B cell (primary cell): Measurements from ENCODE around the gene BARHL2. TPM values are rescaled to one million over a fixed set of nuclear protein-coding genes. Genes with fewer than 3 reads are reported as not detected.
A peak's percentile ranks its signal among the peaks of the same experiment; 100 is the strongest.

Experiments
- ATAC-seq: fragments of 200-7000 bp; cut with Tn5 transposase; one replicate; pipeline ENCODE4 v1.10.0; 2021; ENCODE audit warnings: low read depth, mild to moderate bottlenecking, moderate number of reproducible peaks, moderate library complexity
- CTCF ChIA-PET: fragments of 350-600 bp; sonication (Branson Sonifier 250); formaldehyde crosslinking; loops from one replicate; lab custom pipeline; 2021; ENCODE audit warnings: antibody characterized with exemption, inconsistent platforms; lab: Charles Lee
- POLR2A ChIA-PET: fragments of 350-600 bp; sonication (Branson Sonifier 250); formaldehyde crosslinking; loops from one replicate; lab custom pipeline; 2021; ENCODE audit warnings: antibody characterized with exemption; lab: Charles Lee
- DNase-seq: peaks from one replicate; pipeline ENCODE4 v3.0.0; 2013
- H2AFZ ChIP-seq: 2 replicates; pipeline ENCODE4 v1.6.1; 2012; ENCODE audit warnings: mild to moderate bottlenecking, low read depth, low read length; ENCODE audit not compliant: insufficient read depth, poor library complexity, severe bottlenecking
- H3K27ac ChIP-seq, 2 donors: 1 replicate in 1 of 2; 2 replicates in 1 of 2; pipeline ENCODE4 v1.5.1; 2012 to 2013; ENCODE audit warnings: low read length in 2 of 2, mild to moderate bottlenecking in 2 of 2, moderate library complexity in 1 of 2
- H3K27me3 ChIP-seq, 4 experiments: fragments of 200-600 bp in 1 of 4; sonication (generic) in 1 of 4; replicated peaks in 1 of 4; 1 replicate in 2 of 4; 2 replicates in 2 of 4; pipeline versions ENCODE4 v1.6.1 to v1.7.0; 2013 to 2016; ENCODE audit warnings: low read length in 3 of 4, mild to moderate bottlenecking in 2 of 4, mixed read lengths in 1 of 4, moderate library complexity in 1 of 4; ENCODE audit not compliant: insufficient read depth in 4 of 4, control insufficient read depth in 3 of 4; ENCODE audit errors: control extremely low read depth in 1 of 4
- H3K36me3 ChIP-seq, 2 experiments: replicated peaks in 1 of 2; 1 replicate in 1 of 2; 2 replicates in 1 of 2; pipeline versions ENCODE4 v1.6.1 to v1.7.1; 2013; ENCODE audit warnings: low read length in 1 of 2; ENCODE audit not compliant: insufficient read depth in 2 of 2, control insufficient read depth in 1 of 2; ENCODE audit errors: control extremely low read depth in 1 of 2, extremely low read depth in 1 of 2
- H3K4me1 ChIP-seq, 2 donors: fragments of 200-600 bp in 1 of 2; sonication (generic) in 1 of 2; 1 replicate in 1 of 2; 2 replicates in 1 of 2; pipeline versions ENCODE4 v1.5.1 to v1.6.1; 2013 to 2017; ENCODE audit warnings: low read length in 2 of 2; ENCODE audit not compliant: control insufficient read depth in 2 of 2, insufficient read depth in 2 of 2
- H3K4me2 ChIP-seq: replicated peaks from 2 replicates; pipeline ENCODE3; 2012; ENCODE audit warnings: mild to moderate bottlenecking, low read depth, low read length; ENCODE audit not compliant: poor library complexity, severe bottlenecking
- H3K4me3 ChIP-seq, 5 experiments: fragments of 200-600 bp in 1 of 5; sonication (generic) in 1 of 5; 1 replicate in 3 of 5; 2 replicates in 2 of 5; pipeline versions ENCODE4 v1.5.1 to v1.7.0; 2011 to 2016; ENCODE audit warnings: low read length in 4 of 5, mild to moderate bottlenecking in 4 of 5, low read depth in 2 of 5, control low read depth in 1 of 5, moderate library complexity in 1 of 5; ENCODE audit not compliant: insufficient read depth in 1 of 5; ENCODE audit errors: control extremely low read depth in 1 of 5, extremely low read depth in 1 of 5
- H3K79me2 ChIP-seq: fragments of 200-600 bp; sonication (generic); one replicate; pipeline ENCODE4 v1.6.0; 2016; ENCODE audit warnings: low read length; ENCODE audit not compliant: control insufficient read depth, insufficient read depth
- H3K9ac ChIP-seq: fragments of 200-600 bp; sonication (generic); 2 replicates; pipeline ENCODE4 v1.6.1; 2017; ENCODE audit warnings: mild to moderate bottlenecking, low read length, moderate library complexity
- H3K9me3 ChIP-seq, 3 donors: one replicate each; pipeline versions ENCODE4 v1.6.1 to v1.7.1; 2013; ENCODE audit warnings: low read length in 2 of 3; ENCODE audit not compliant: control insufficient read depth in 2 of 3, insufficient read depth in 1 of 3; ENCODE audit errors: control extremely low read depth in 1 of 3
- H4K20me1 ChIP-seq: 2 replicates; pipeline ENCODE4 v1.6.0; 2012; ENCODE audit warnings: mild to moderate bottlenecking, low read length; ENCODE audit not compliant: insufficient read depth, control insufficient read depth, poor library complexity, severe bottlenecking
- H3K27ac Mint-ChIP-seq: one replicate; pipeline ENCODE4 v1.8.0; 2021; ENCODE audit warnings: mixed read lengths
- H3K27me3 Mint-ChIP-seq: one replicate; pipeline ENCODE4 v1.8.0; 2021; ENCODE audit warnings: mixed read lengths
- H3K4me1 Mint-ChIP-seq: one replicate; pipeline ENCODE4 v1.8.0; 2021; ENCODE audit warnings: mixed read lengths
- H3K4me3 Mint-ChIP-seq: one replicate; pipeline ENCODE4 v1.8.0; 2021; ENCODE audit warnings: mixed read lengths
- H3K9me3 Mint-ChIP-seq: one replicate; pipeline ENCODE4 v1.8.0; 2022; ENCODE audit warnings: mixed read lengths; ENCODE audit not compliant: insufficient read depth
- EZH2 ChIP-seq: IDR thresholded peaks from 2 replicates; pipeline ENCODE4 v1.6.1; 2012; ENCODE audit warnings: borderline replicate concordance, low read depth, mild to moderate bottlenecking, moderate library complexity, low read length; ENCODE audit not compliant: insufficient read depth, poor library complexity, severe bottlenecking
- WGBS: methylation state at CpG from one replicate; pipeline ENCODE4 v1.1.5; 2013; ENCODE audit warnings: missing lambda C conversion rate; ENCODE audit not compliant: insufficient coverage; 5-methylcytosine and 5-hydroxymethylcytosine counted together
- intact Hi-C: fragments of 100-400 bp; cut with micrococcal nuclease; formaldehyde crosslinking; loops from one replicate; pipeline ENCODE4 v1.10.0; 2022
- polyA plus RNA-seq: library from polyadenylated mRNA; depleted of rRNA; stranded (reverse); fragments of >200 nt; gene quantifications from 2 replicates; pipeline ENCODE4 v1.2.3, GENCODE V29; 2012
- total RNA-seq, 2 donors: library from RNA; stranded (reverse); fragments of 120-200 nt in 1 of 2; gene quantifications; 1 replicate in 1 of 2; 2 replicates in 1 of 2; pipeline versions ENCODE4 v1.2.3 to v1.2.4, GENCODE V29; 2013 to 2022
- TF ChIP-seq, protein P1 (sequence below): fragments of 200-600 bp; IDR thresholded peaks from one replicate; pipeline ENCODE4 v1.8.0; 2022; ENCODE audit warnings: antibody characterized with exemption, mild to moderate bottlenecking

The BARHL2 gene
- total and polyA plus RNA-seq, 2 donors (not counting 1 experiment from before 2014, with no cell fraction given): not detected

DNA sequence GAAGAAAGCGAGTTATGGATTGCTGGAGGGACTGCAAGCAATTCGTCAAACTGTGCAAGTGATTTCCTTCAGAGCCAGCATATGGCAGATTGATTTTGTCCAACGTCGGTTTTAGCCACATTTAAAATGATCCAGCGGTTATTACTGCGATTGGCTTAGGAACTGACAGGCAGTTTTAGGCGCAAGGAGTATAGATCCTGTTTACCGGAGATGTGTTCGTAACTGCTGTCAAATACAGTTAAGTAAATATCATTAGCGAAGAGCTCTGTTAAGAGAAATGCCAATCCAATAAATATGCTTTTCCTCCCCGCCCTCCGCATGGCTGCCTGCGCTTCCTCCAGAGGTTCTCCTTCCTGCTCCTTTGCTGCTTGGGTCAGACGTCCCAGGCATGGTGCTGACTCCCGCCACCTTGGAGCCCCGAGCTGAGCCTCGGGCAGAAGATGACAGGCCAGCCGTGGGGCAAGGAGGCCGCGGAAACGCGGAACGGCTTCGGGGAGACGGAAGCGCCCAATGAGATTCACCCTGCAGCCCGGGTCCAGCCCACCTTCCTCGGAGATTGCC, 9.4 kb upstream of the BARHL2 start:
- no peak overlapping the region for H3K27ac ChIP-seq
- DNase-seq (peak; percentile 48), ATAC-seq (no peak)
- H3K79me2 ChIP-seq: no peaks in the 10 kb centered on the region
- TF ChIP-seq, protein P1, sequence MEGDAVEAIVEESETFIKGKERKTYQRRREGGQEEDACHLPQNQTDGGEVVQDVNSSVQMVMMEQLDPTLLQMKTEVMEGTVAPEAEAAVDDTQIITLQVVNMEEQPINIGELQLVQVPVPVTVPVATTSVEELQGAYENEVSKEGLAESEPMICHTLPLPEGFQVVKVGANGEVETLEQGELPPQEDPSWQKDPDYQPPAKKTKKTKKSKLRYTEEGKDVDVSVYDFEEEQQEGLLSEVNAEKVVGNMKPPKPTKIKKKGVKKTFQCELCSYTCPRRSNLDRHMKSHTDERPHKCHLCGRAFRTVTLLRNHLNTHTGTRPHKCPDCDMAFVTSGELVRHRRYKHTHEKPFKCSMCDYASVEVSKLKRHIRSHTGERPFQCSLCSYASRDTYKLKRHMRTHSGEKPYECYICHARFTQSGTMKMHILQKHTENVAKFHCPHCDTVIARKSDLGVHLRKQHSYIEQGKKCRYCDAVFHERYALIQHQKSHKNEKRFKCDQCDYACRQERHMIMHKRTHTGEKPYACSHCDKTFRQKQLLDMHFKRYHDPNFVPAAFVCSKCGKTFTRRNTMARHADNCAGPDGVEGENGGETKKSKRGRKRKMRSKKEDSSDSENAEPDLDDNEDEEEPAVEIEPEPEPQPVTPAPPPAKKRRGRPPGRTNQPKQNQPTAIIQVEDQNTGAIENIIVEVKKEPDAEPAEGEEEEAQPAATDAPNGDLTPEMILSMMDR: no peak
- peak; percentile 31 for TF ChIP-seq EZH2
- 16% methylated on average over 24 of the region's 28 CpGs for WGBS
- H3K27me3 ChIP-seq: peaks cover 0 to 96% (median 90%) of the 10 kb centered on the region in 4 experiments
- CTCF ChIA-PET: no interaction called here
- H3K4me3 ChIP-seq: no peak overlapping the region
- H3K36me3 ChIP-seq: no peaks in the 10 kb centered on the region
- Mint-ChIP-seq H3K9me3 (peaks cover 2% of the 10 kb centered on the region), H3K4me1 (peaks cover 53% of the 10 kb centered on the region), H3K27me3 (peaks cover 86% of the 10 kb centered on the region), H3K27ac (peak overlapping the region; percentile 23), H3K4me3 (no peak overlapping the region)
- no peak overlapping the region for H2AFZ ChIP-seq
- H4K20me1 ChIP-seq: no peaks in the 10 kb centered on the region
- no peak overlapping the region for H3K9ac ChIP-seq
- peaks cover 1 to 64% (median 34%) of the 10 kb centered on the region in 3 donors for H3K9me3 ChIP-seq
- H3K4me1 ChIP-seq: peaks cover 51 to 78% of the 10 kb centered on the region in 2 donors
- no peak overlapping the region for H3K4me2 ChIP-seq
- POLR2A ChIA-PET: no interaction called here
- intact Hi-C loops: loop anchor here (10.0 kb wide), 1 partner anchor 238 kb away; no protein-coding TSS in a partner anchor

DNA sequence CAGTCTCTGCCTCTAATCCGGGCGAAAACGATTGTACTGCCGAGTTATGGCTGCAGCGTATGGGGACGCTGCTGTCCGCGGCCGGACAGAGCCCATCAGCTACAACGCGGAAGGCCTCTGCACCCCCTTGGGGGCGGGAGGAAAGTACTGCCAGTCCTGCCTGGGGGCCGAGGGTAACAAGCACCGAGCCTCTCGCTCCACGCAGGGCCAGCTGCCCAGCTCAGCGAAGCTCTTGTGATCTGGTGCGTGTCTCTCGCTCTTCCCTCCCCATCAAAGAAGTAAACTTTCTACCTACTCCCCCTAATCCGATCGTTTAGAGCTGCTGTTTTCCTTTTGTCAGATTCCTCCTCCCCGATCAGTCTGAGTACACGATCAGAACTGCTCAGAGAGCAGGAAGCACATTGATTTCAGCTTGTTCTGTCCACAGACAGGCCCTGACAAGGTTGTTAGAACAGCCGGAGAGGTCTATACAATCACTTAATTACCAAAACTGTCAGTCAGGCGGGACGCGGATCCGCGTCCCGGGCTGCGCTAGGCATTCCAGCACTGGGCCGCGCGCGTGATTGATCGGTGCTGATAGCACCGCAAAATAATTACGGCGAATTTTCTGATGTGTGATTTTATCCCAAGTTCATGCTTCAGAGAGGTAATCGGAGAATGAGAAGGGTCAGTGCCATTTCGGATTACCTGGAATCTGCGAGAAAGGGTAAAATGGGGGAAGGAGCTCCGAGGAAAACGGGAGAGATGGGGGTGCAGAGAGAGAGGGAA, 8.7 kb upstream of the BARHL2 start:
- TF ChIP-seq, protein P1: no peak
- no peak for TF ChIP-seq EZH2
- Mint-ChIP-seq H3K27ac (peak overlapping the region; percentile 23), H3K27me3 (peaks cover 85% of the 10 kb centered on the region), H3K4me1 (peaks cover 51% of the 10 kb centered on the region), H3K4me3 (peak overlapping the region; percentile 54), H3K9me3 (peaks cover 2% of the 10 kb centered on the region)
- no peak overlapping the region for H3K9ac ChIP-seq
- no peak overlapping the region for H2AFZ ChIP-seq
- DNase-seq (peak; percentile 56), ATAC-seq (no peak)
- no peak overlapping the region for H3K27ac ChIP-seq
- H4K20me1 ChIP-seq: no peaks in the 10 kb centered on the region
- H3K27me3 ChIP-seq: peaks cover 0 to 97% (median 91%) of the 10 kb centered on the region in 4 experiments
- peaks cover 2 to 66% (median 36%) of the 10 kb centered on the region in 3 donors for H3K9me3 ChIP-seq
- 15% methylated on average over 44 of the region's 44 CpGs for WGBS
- intact Hi-C loops: loop anchor here (10.0 kb wide), 1 partner anchor 239 kb away; no protein-coding TSS in a partner anchor
- peak overlapping the region; percentile 37 for H3K4me2 ChIP-seq
- no peaks in the 10 kb centered on the region for H3K36me3 ChIP-seq
- no peak overlapping the region for H3K4me3 ChIP-seq
- H3K79me2 ChIP-seq: no peaks in the 10 kb centered on the region
- POLR2A ChIA-PET: no interaction called here
- H3K4me1 ChIP-seq: peaks cover 53 to 83% of the 10 kb centered on the region in 2 donors
- CTCF ChIA-PET: no interaction called here
